Stomach (tissue), 4 donors: ENCODE measurements around the gene NXPH3.

Experiments used
- CTCF ChIP-seq, 7 experiments: fragments of 450-650 bp in 4 of 7; fragments of 200-600 bp in 3 of 7; sonication (generic) in 3 of 7; IDR thresholded peaks; one replicate each; pipeline ENCODE4 v1.5.1; 2016 to 2019; ENCODE audit warnings: antibody characterized with exemption in 7 of 7, control low read depth in 2 of 7, mild to moderate bottlenecking in 1 of 7
- EP300 ChIP-seq: sonication (generic); formaldehyde crosslinking; IDR thresholded peaks from one replicate; pipeline ENCODE4 v1.6.1; 2017; ENCODE audit warnings: antibody characterized with exemption
- POLR2A ChIP-seq, 4 donors: fragments of 450-650 bp; IDR thresholded peaks; one replicate each; pipeline ENCODE4 v1.6.1; 2016; ENCODE audit warnings: antibody characterized with exemption in 4 of 4, control low read depth in 2 of 4, mild to moderate bottlenecking in 1 of 4, moderate library complexity in 1 of 4
- POLR2AphosphoS5 ChIP-seq, 3 donors: sonication (generic); formaldehyde crosslinking; IDR thresholded peaks; one replicate each; pipeline ENCODE4 v1.6.1; 2016; ENCODE audit warnings: antibody characterized with exemption in 3 of 3

DNA sequence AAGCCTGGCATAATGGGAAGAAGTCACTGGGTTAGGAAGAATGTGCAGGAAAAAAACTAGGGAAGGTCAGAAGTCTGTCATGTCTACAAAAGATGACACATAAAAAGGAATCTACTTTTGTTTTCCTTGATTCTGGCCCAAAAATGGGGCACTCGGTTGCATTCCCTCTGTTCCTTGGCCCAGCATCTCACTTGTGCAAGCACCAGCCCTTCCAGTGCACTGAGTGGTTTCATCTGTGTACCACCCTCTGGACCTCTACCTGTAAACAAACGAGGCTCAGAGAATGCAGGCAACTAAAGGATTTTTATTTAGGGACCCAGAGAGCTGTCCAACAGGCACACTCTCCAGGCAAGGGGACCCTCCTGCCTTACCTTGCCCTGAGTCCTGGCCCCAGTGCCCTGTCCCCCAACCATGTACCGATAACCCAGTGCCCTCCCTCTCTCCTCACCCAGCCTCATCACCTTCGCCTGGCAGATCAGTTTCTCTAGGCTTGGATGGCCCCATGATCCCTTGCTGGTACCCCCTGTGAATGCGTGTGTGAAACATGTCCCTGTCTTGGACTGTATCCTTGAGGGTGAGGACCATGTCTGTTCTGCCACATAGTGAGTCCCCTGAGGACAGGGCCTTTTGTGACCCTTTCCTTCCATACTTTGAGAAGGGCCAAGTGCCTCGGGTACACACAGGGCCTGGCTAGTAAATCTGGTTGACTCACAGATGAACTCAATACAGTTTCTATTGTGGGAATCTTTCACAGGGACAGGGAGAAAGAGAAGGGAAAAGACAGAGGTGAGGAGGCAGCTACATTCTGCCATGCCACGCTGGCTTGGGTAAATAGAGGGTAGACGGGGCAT is 13.3 kb downstream of the NXPH3 start:
- no peak for TF ChIP-seq EP300
- TF ChIP-seq CTCF (IDR thresholded peaks at IDR 0.05): no peak
- TF ChIP-seq POLR2AphosphoS5 (IDR thresholded peaks at IDR 0.05): no peak
- TF ChIP-seq POLR2A (IDR thresholded peaks at IDR 0.05): no peak
